Heart left ventricle (tissue), 13 donors: ENCODE measurements around the gene TMEM39B.

Experiments
- CTCF ChIP-seq, 12 donors: fragments of 200-600 bp; sonication (generic) in 4 of 12; IDR thresholded peaks; one replicate each; pipeline versions ENCODE4 v1.5.0 to v1.8.0; 2018 to 2022; ENCODE audit warnings: antibody characterized with exemption in 12 of 12, mild to moderate bottlenecking in 5 of 12
- POLR2A ChIP-seq, 2 donors: fragments of 450-650 bp; IDR thresholded peaks; one replicate each; pipeline ENCODE4 v1.6.1; 2017; ENCODE audit warnings: antibody characterized with exemption in 2 of 2, mild to moderate bottlenecking in 2 of 2, moderate library complexity in 2 of 2
- donor health status: ischemic (EF 13 %, LVEDD 7.1; RV severe dilation, severe dysfunction).
- donor health status: DM: no; HTN: yes; CAD: no.
- donor health status: DM: no; HTN: no; CAD: no.
- donor health status: ischemic (EF 25% LVEDD 6.9; RV normal size, moderate dysfunction).
- donor health status: ischemic (EF 25% LVEDD 5.7; RV mildly dilated, moderate dysfunction).
- donor health status: ischemic (EF 35%, LVEDD 5.7; RV mildly dilated, moderate dysfunction).
- donor health status: nonischemic (EF 11% LVEDD 7.7; RV severe dilation, severe dysfunction).
- donor health status: DM: yes; HTN: yes; CAD: no.
- donor health status: PGD.
- donor health status: ischemic (EF 29% LVEDD 5.4; RV normal size, mild dysfunction).
- donor health status: nonischemic (EF 23%, LVEDD 6.1; RV moderate dilation, normal function).

DNA sequence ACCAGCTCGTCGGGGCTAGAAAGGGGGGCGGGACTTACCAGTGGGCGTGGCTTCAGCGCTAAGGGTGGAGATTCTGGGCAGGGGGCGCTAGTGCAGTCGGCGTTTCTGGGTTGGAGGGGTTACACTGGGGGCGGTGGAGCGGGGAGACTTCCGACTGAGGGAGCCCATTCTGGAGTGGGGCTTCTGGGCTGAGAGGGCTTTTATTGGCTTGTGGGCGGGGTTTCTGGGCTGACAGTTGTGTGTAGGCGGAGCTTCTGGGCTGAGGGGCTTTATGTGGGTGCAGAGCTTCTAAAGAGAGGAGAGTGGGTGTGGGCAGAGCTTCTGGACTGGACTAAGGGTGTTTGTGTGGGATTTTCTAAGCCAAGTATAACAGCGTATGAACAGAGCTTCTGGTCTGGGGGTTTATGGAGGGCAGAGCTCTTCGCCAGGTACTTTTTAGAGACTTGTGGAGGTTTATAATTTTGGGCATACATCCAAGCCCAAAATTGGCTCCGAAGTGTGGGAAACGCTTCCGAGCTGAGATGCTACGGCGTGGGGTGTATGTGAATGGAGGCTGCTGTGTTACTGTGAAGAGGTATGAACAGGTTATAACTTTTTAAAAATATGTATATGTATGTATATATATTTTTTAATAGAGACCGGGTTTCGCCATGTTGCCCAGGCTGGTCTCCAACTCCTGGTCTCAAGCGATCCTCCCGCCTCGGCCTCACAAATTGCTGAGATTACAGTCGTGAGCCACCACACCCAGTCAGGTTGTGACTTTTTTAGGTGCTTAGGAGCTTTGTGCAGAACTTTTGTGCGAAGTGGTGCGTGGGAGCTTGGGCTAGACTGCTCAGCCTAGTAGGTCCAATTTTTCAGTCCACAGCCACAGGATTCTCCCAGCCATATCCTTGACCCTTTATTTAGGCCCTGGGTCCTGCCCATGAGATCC is 825 bp downstream of the TMEM39B start:
- peak in 6 of 12 donors; percentile 12 to 37 (median 23) for TF ChIP-seq CTCF (IDR thresholded peaks at IDR 0.05)
- TF ChIP-seq POLR2A (IDR thresholded peaks at IDR 0.05): no peak
